GM19099 (cell line): Measurements from ENCODE around the gene GLMP.

Source experiments
- POLR2A ChIP-seq: IDR thresholded peaks from 3 replicates; pipeline ENCODE4 v1.6.1; 2011; ENCODE audit warnings: low read depth; ENCODE audit not compliant: insufficient read length; ENCODE audit errors: extremely low read depth

The GLMP gene

GRCh38 chr1:156246781-156247459 lies 48.6 kb downstream of the GLMP start:
- TF ChIP-seq POLR2A, result no peak

GRCh38 chr1:156246241-156246780 lies 49.2 kb downstream of the GLMP start:
- TF ChIP-seq POLR2A, result no peak

- peak; percentile 44 for TF ChIP-seq POLR2A
Measured at GRCh38 chr1:156245451-156246232, 49.8 kb downstream of the GLMP start.

DNA sequence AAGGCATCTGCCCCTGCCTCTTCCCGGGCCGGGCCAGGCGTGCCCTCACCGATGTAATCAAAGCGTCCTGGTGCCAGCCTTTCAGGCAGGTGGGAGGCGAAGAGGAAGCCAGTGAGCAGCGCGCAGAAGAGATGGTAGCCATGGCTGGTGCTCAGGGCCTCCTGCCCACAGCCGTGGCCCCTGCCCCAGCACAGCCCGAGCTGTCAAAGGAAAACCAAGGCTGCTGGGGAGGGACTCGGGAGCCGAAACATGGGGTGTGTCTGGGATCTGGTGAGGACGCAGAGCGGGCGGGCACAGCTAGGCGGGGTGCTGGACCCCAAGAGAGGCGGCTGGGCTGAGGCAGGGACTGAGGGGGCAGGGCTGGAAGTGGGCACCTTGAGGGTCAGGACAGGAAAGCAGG lies 50.8 kb downstream of the GLMP start:
- TF ChIP-seq POLR2A, result no peak

- no peak for TF ChIP-seq POLR2A
Measured at GRCh38 chr1:156244126-156244525, 51.4 kb downstream of the GLMP start.

DNA sequence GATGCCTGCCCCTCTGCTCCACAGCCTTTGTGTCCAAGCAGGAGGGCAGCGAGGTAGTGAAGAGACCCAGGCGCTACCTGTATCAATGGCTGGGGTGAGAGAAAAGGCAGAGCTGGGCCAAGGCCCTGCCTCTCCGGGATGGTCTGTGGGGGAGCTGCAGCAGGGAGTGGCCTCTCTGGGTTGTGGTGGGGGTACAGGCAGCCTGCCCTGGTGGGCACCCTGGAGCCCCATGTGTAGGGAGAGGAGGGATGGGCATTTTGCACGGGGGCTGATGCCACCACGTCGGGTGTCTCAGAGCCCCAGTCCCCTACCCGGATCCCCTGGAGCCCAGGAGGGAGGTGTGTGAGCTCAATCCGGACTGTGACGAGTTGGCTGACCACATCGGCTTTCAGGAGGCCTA lies 52.7 kb downstream of the GLMP start:
- no peak for TF ChIP-seq POLR2A
